ENCODE data around the gene KRTAP4-3. TPM values are rescaled to one million over a fixed set of nuclear protein-coding genes. Genes with fewer than 3 reads are reported as not detected.

The KRTAP4-3 gene
- total RNA-seq, result not detected
- long read RNA-seq, result 0 reads

- H3K4me3 ChIP-seq, result no peak within 1 kb of the TSS
- DNase-seq (no peak), ATAC-seq (no peak)
- no peak within 1 kb of the TSS for H3K27ac ChIP-seq
- intact Hi-C loops (cut with DNase I), result no loop called here
- no peaks in the 10 kb centered on the region for H3K36me3 ChIP-seq
- no peaks in the 10 kb centered on the region for H3K27me3 ChIP-seq
- TF ChIP-seq CTCF (IDR thresholded peaks at IDR 0.05), result no peak
- H3K9me3 ChIP-seq, result no peaks in the 10 kb centered on the region
- no peaks in the 10 kb centered on the region for H3K4me1 ChIP-seq
Observed at GRCh38 chr17:41168121-41168520, at the start of gene KRTAP4-3. Gene KRTAP4-3, minus strand, starts transcription at chr17:41168221. Its CDS starts 49 bp downstream, at chr17:41168172.

GRCh38 chr17:41215681-41216080 is 47.7 kb upstream of the KRTAP4-3 start:
- Histone ChIP-seq H3K4me1 (no peaks in the 10 kb centered on the region), H3K36me3 (no peaks in the 10 kb centered on the region), H3K4me3 (no peak overlapping the region), H3K27ac (no peak overlapping the region), H3K9me3 (no peaks in the 10 kb centered on the region), H3K27me3 (peaks cover 7% of the 10 kb centered on the region)
- ATAC-seq, result no peak
- no peak for DNase-seq
- intact Hi-C loops (cut with DNase I), result no loop called here
- TF ChIP-seq CTCF (IDR thresholded peaks at IDR 0.05), result no peak

- DNase-seq (no peak), ATAC-seq (no peak)
- Histone ChIP-seq H3K27ac (no peak overlapping the region), H3K36me3 (no peaks in the 10 kb centered on the region), H3K4me1 (no peaks in the 10 kb centered on the region), H3K4me3 (no peak overlapping the region), H3K27me3 (peaks cover 7% of the 10 kb centered on the region), H3K9me3 (no peaks in the 10 kb centered on the region)
- TF ChIP-seq CTCF (IDR thresholded peaks at IDR 0.05), result no peak
- intact Hi-C loops (cut with DNase I), result no loop called here
Observed at GRCh38 chr17:41212524-41213169, 44.6 kb upstream of the KRTAP4-3 start.

GRCh38 chr17:41211845-41212466 is 43.9 kb upstream of the KRTAP4-3 start:
- TF ChIP-seq CTCF (IDR thresholded peaks at IDR 0.05), result no peak
- Histone ChIP-seq H3K27me3 (peaks cover 5% of the 10 kb centered on the region), H3K4me3 (no peak overlapping the region), H3K27ac (no peak overlapping the region), H3K9me3 (no peaks in the 10 kb centered on the region), H3K4me1 (no peaks in the 10 kb centered on the region), H3K36me3 (no peaks in the 10 kb centered on the region)
- DNase-seq, result no peak
- no peak for ATAC-seq
- intact Hi-C loops (cut with DNase I), result no loop called here

- Histone ChIP-seq H3K27me3 (no peaks in the 10 kb centered on the region), H3K36me3 (no peaks in the 10 kb centered on the region), H3K27ac (no peak overlapping the region), H3K4me3 (no peak overlapping the region), H3K9me3 (no peaks in the 10 kb centered on the region), H3K4me1 (no peaks in the 10 kb centered on the region)
- ATAC-seq (no peak), DNase-seq (no peak)
- intact Hi-C loops (cut with DNase I), result no loop called here
- TF ChIP-seq CTCF (IDR thresholded peaks at IDR 0.05), result no peak
Observed at GRCh38 chr17:41199421-41200078, 31.5 kb upstream of the KRTAP4-3 start.
